Activated naive CD4-positive, alpha-beta T cell (primary cell): ENCODE data around the gene CUEDC1.
"Not testable (repeated sequence)": the region's sequence is repeated elsewhere in the genome, so short reads cannot be mapped to it uniquely, and the experiment has no call there.

Experiments used
- DNase-seq, 4 experiments: peaks; one replicate each; lab custom pipeline; 2025; lab: John Stamatoyannopoulos, UW

CUEDC1 gene

DNA sequence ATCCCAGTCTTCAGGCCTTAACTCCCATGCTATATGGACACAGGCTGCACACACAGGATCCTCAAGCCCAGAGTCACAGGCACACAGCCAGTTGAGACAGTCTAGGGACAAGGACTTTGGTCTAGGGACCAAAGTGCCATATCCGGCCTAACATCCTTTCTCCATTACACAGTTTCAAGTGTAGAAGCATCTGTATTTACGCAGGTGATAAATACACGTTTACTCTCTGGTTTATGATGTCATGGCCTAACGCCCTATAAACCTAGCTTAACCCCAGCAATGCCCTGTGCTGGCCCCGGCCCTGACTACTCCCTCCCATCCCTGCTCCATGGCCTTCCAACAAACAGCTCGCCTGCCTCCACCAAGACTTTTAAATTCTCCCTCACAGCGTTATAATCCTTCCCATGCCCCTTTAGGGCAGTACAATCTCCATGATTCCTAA is 17.1 kb downstream of the CUEDC1 start:
- DNase-seq = no peak

DNA sequence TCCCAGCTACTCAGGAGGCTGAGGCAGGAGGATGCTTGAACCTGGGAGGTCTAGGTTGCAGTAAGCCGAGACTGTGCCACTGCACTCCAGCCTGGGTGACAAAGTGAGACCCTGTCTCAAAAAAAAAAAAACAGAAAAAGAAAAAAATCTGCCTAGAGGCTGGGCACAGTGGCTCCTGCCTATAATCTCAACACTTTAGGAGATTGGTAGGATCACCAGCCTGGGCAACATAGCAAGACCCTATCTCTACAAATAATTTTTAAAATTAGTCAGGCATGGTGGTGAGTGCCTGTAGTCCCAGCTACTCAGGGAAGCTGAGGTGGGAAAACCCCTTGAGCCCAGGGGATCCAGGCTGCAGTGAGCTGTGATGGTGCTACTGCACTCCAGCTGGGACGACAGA is 17.7 kb downstream of the CUEDC1 start:
- DNase-seq = no peak

GRCh38 chr17:57935833-57936807 is 19.1 kb downstream of the CUEDC1 start:
- DNase-seq = no peak

DNA sequence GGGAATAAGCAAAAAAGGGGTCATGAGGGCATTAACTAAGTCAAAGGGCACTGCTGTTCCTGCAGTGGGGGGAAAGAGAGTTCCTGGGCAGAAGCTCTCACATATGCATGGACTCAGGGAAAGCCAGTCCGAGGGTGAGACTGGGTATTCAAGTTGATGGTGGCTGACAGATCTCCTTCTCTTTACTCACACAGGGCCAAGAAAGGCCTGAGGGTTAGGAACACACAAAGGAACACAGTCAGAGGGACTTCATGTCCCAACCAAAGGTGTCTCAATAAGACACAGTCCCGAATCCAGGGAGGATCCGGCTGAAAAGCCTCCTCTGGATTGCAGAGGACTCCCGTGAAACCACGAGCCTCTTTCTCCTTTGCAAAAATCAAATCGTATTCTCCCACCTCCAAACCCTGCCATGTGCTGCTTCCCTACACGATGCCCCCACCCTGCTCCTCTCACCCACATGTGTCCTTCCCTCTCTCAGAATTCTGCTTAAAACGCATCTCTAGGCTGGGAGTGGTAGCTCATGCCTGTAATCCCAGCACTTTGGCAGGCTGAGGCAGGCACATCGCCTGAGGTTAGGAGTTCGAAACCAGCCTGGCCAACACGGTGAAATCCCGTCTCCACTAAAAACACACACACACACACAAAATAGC is 23.6 kb downstream of the CUEDC1 start:
- DNase-seq = no peak

- DNase-seq = no peak
These were observed 25.0 kb downstream of the CUEDC1 start for GRCh38 chr17:57930239-57930638.

GRCh38 chr17:57929386-57929785 is 25.8 kb downstream of the CUEDC1 start:
- no peak for DNase-seq

DNA sequence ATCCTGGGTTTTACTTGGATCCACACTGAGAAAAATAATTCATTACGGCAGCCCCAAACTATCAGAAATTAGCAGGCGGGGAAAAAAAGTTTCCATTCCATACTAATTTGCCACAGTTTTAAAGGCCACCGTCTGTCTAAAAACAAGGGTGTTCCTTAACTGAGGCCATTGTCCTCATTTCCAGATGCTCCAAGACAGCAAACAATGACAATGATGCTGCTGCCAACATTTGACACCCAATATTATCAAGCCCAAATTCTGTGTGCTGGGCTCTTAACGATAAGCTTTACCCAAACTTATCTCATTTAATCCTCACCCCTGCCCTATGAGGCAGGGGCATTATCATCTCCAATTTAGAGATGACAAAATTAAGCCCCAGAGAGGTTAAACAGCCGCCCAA is 26.3 kb downstream of the CUEDC1 start:
- no peak for DNase-seq

GRCh38 chr17:57927048-57927723 is 28.0 kb downstream of the CUEDC1 start:
- no peak for DNase-seq

DNA sequence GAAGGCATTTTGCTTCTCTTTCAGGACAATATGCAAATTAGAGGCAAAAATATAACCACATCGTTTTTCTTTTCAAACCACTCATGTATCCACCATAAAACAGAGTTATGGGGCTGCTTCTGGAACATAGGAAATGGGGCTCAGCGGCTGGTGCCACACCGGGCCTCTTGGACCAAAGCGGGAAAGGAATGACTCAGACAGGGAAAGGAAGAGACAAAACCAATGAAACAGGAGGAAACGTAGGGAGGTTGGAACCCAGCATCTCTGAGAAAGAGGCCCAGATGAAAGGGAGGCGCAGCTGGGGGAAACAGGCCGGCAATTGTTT is 28.5 kb downstream of the CUEDC1 start:
- DNase-seq = no peak

- DNase-seq = no peak
These were observed 29.7 kb downstream of the CUEDC1 start for GRCh38 chr17:57925361-57925990.

- DNase-seq = no peak
These were observed 30.5 kb downstream of the CUEDC1 start for GRCh38 chr17:57924677-57925076.

DNA sequence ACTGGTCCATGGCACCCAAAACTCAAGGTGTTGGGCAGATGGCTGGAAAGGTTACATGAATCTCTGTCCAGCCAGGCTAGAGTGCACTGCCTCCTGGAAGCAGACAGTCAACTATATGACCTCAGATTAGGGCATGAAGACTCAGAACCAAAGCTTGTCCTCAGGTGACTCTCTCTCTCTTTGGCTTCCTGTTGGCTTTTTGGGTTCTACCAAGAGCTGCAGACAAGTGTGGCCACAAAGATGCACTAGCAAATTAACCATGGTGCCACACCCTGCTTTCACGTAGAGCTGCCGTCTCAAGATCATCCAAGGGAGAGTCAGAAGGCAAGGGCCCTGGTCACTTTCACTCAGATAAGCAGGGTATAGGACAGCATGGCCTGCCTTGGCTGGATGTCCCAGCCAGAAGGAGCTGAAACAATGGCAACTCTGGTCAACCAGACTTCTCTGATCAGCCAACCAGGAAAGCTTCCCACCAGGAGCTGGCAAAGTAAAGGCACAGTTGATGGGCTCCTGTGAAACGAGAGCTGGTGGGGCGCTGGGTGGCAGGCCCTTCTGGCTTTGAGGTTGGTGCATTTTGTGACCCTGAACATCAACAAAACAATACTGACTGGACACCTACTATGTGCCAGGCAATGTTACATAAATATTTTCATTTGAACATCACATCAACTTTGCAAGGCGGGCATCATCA is 31.9 kb downstream of the CUEDC1 start:
- no peak for DNase-seq

DNA sequence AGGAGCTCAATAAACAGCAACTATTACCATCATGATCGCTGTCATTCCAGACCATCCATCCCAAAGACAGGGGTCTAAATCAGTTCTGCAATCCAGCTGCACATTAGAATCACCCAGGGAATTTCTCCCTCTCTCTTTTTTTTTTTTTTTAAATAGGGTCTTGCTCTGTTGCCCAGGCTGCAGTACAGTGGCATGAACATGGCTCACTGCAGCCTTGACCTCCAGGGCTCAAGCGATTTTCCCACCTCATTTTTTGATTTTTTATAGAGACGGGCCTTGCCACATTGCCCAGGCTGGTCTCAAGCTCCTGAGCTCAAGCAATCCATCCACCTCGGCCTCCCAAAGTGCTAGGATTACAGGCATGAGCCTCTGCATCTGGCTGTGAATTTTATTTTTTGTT is 32.5 kb downstream of the CUEDC1 start:
- not testable (repeated sequence) for DNase-seq

- no peak for DNase-seq
These were observed 34.1 kb downstream of the CUEDC1 start for GRCh38 chr17:57920916-57921703.

DNA sequence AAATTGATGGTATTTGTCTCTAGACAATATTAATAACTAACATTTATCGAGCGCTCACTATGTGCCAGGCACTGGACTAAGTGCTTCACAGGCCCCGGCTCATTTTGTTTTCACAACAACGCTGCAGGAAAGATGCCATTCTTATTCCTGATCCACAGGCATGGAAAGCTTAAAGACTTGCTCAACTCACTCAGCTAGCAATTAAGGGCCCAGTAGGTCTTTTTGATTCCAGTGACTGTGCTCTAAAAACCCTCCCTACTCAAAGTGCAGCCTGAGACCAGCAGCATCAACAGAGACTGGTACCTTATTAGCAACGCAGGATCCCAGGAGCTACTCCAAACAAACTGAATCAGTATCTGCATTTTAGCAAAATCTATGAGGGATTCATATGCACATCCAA is 35.3 kb downstream of the CUEDC1 start:
- no peak for DNase-seq

DNA sequence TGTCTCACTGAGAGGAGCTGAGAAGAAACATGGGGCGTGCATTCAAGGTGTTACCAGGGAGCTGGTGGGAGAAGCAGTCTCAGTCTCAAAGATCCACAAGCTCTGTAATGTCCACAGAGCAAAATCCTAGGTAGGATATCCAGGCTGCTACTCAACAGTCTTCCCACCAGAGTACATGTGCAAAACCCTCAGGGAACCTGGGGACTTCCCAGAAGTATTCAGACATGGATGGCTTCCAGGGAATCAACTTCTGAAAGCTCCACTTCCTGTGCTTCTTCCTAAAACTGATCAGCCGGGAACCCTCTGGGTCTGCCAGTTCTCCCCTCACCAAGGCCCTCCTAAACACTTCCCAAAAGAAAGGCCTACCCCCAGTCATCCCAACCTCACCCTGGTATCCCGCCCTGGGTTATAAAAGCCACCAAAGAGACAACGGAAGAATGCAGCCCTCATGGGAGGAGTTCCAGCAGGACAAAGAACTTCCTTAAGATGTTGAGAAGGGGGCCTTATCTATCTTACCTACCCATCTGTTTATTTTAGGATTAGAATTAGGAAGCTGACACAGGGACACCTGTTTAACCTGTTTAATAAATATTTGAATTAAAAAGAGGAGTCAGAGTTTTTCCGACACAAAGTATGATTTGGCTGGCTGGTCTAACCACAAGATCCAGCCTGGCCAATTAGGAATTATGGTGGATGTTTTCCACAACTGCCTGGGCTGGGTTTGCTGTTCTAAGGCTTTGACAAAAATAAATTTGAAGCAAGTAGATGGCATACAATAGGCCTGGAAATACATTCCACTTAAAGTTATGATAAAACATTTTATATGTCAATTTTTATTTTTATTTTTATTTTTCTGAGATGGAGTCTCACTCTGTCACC is 37.0 kb downstream of the CUEDC1 start:
- no peak for DNase-seq

DNA sequence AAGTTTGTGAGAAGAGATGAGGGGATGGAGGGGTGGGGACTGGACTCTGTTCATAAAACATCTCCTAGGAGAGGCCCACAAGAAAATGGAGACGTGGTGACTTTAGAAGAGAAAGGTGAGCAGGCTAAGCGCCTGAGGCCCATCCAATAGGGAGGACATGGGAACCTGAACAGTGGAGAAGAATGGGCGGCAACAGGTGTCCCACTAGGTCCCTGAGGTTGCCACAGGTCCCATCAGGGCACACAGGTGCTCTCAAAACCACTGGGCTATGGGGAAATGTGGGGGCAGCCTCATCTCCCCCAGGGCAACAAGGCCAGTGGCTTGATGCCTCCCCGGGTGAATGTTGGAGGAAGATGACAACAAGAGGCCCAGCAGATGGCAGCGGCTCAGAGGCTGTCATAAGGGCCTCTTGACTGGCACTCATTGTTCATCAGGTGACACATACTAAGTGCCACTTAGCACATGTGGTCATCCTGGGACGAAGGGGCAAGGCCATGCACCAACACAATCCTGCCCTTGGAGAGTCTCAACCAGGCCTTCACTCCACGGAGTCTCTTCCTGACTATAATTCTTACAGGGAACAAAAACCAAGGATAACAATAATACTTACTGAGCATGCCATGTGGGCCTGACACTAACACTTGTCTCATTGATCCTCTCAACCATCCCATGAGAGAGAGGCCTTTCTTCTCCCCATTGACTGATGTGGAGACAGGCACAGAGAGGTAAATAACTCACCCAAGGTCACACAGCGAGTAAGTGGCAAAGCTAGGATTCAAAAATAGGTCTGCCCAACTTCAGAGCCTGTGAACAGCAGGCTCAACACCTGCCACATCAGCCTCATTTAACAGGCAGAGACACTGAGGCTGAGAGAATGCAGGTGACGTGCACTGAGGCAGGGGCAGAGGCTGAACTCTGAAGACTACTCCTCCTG is 38.0 kb downstream of the CUEDC1 start:
- DNase-seq = peak in 1 of 4 experiments; percentile 42

GRCh38 chr17:57915985-57916757 is 39.0 kb downstream of the CUEDC1 start:
- DNase-seq = no peak
